NCI-H748 (cell line): ENCODE results near the gene ATG4B.

Experiments used
- DNase-seq: peaks from one replicate; lab custom pipeline; 2025; ENCODE audit not compliant: unreplicated experiment; lab: John Stamatoyannopoulos, UW

The ATG4B gene

DNA sequence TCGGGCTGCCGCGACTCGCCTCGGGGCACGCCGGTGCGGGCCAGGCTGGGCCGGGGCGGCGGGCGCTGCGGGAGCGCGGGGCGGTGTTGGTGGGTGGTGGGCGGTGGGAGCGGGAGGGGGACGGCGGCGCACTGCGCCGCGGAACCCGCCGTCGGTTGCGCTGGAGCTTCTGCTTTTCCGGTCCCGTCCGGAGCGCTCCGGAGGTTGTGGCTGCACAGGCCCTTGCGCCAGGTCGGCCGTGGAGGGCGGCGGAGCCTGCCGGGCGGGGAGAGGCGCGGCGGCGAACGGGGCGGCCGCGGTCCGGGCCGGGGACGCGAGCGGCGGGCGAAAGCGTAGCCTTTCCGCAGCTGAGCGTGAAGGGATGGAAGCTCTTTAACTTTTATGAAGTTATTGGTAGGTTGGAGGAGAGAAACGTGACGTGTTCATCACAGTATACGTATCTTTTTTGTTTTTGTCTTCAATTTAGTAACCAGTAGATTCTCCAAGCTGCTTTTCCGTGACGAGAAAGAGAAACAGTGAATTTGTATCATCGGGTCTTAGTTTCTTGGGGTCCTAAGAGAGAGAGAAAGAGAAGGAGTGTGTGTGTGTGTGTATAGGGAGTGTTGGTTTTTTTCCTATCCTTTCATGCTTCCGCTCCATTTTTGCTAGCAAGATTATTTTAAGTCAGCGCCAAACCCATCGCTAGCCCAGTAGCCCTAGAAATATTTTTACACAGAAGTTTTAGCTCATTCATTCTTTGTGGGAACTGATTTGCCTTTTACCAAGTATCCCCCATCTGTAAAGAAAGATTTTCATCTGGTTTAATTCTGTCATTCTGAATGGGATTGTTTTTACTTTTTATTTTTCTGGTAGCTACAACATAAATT lies 535 bp downstream of the ATG4B start:
- DNase-seq = peak; percentile 44

DNA sequence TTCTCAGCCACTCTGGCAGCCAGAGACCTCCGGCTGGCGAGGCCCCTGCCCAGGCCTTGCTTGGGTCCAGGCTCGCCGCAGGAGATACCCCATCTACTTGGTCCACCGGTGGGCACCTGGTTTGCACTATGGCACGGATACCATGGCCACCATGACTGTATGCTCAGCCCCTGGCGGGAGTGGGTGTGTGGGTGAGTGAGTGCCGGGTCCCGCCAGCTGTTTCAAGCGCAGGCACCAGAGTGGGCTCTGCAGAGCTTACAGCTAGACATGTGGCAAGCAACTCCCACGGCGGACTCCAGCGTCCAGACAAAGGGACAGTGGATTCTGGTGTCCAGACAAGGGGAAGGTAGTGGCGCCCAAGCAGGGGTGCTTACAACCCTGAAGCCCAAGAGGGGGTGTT lies 1.4 kb downstream of the ATG4B start:
- DNase-seq = no peak

DNA sequence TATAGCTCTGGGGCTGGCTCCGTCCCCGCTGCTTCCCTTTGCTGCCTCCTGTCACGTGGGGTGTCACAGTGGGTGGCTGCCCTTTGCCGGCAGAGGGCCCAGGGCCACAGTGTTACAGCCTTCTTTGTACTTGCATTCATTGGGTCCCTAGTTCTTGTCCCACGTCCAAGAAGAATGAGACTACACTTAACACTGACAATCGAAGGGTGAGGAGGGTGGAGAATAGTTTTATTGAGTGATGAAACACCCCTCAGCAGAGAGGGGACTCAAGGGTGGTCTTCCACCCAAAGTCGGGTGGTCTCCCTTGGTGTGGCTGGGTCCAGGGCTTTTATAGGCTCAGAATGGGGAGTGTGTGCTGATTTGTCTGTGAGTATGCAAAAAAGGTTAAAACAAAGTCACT lies 1.9 kb downstream of the ATG4B start:
- no peak for DNase-seq

DNA sequence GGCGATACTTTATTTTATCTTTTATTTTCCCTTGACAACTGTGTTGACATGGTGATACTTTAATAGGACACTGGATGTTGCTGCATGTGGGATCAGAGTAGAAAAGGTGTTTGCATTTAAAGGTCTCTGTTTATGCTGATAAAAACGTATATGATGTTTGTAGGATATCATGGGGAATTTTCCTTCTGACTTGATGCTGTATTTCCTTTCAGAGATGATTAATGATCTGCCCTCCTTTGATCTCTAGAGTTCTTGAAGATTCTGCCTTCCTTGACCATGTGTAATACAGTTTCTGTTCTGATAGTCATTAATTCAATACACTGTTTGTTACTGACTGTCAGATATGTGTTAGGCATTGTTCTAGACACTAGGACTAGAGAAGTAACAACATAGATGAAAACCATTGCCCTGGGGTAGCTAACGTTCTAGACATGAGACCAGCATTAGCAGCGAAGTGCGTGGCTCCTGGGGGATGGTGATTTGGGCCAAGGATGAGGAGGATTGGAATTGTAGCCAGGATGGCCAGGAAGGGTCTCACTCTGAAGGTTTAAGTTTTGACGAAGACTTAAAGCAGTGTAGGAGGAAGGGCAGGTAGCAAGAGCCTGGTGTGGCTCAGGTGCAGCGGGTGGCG lies 2.8 kb downstream of the ATG4B start:
- DNase-seq = no peak

DNA sequence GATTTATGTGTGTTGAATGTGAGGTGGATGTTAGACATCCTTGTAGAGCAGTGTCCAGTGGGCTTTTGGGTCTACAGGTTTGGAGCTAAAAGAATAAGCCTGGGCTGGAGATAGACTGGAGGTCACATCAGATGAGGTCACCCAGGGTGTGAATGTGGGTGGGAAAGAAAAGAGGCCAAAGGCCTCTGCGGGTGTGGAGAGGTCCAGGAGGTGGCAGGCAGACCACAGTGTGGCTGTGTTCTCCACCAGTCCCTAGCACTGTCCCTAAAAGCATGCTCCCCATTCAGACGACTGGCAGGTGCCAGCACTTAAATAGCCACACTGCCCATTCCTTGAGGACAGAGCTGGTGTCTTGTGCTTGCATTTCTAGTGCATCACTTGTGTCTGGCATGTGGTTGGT lies 4.1 kb downstream of the ATG4B start:
- no peak for DNase-seq

DNA sequence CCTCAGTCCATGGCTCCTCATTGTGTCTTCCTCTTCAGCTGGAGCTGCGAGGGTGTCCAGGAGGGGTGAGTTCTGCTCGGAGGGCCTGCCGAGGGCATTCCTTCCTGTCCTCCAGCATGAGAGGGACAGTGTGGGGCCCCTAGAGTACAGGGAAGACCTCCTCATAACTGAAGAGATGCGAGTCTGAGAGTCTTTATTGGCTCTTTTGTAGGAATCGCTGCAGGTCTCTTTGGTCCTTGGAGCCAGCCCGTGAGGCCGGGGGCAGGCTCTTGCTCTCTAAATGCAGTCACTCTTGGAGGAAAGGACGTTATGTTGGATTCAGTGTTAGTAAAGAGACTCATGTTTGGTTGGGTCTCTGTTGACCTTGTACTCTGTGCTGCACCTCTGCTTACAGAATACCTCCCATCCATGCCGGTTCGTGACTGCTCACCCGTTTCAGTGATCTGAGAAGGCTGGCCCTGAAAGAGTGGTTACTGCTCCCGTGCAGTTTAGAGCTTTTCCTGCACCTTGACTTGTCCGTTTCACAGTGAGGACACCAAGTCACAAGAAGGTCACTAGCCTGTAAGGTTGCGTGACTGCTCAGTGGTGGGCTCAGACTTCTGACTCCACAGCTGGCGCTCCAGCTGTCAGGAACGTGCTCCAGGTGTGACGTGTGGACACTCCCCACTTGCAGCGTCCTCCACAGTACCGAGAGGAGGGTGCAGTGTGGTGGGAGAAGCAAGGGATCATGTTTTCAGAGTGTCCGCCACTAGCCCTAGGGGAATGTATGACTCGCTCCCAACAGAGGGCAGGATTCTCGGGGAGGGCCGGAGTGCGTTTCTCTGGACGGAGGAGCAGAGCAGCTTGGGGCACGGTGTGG lies 7.8 kb downstream of the ATG4B start:
- DNase-seq = no peak

DNA sequence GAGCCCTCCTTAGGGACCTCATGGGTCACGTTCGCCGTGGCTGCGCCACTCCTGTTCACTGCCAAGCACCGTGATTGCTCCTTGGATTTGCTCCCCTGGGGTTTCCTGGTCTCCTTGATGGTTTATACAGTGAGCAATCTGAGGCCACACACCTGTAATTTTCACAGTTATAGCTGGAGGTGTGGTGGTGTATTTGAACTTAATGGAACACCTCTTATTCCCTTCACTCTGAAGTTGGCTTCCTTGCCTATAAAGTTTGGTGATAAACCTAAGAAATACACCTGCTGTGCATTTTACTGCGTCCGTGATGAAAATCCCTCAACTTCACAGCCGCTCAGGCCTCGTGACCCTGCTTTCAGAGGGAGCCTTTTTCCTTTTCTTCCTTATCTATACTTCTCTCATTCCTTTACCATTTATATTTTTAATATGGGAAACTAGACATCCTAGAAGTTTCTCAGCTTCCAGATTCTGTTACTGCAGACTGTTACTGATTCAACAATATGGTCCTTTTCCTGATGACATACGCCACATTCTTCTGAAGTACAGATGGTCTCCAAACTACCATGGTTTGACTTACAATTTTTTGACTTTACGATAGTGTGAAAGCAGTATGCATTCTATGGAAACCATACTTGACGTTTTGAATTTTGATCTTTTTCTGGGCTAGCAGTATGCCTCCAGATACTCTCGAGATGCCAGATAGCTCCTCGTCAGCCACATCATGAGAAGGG lies 8.6 kb downstream of the ATG4B start:
- DNase-seq = no peak

DNA sequence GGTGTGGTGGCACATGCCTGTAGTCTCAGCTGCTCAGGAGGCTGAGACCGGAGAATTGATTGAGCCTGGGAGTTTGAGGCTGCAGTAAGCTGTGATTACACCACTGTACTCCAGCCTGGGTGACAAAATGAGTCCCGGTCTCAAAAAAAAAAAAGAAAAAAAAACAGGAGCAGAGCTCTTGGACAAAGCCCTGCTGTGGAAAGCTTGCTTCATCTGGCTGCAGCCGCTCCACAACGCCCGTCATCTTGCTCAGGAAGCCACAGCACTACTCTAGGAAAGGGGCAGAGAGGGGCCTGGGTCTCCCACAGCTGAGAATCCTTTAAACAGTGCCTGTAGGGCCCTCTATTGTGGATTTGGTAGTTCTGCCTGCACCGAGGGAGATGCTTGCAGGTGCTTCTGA lies 11.0 kb downstream of the ATG4B start:
- DNase-seq = no peak

DNA sequence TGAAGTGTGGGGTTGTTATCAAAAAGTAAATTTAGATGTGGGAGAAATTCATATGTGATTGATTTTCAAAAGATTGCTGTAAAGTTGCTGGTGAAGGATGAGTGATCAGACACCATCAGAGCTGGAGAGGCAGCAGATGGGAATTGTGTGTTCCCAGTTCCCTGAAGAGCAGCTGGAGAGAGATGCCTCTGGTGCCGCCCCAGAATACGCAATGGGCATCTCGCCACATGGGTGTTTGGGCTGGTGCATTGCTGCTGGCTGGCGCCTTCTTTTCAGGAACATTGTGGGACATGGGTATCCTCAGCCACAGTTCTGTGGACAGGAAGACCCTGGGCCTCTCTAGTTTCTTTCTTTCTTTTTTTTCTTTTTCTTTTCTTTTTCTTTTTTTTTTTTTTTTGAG lies 11.9 kb downstream of the ATG4B start:
- DNase-seq = no peak

DNA sequence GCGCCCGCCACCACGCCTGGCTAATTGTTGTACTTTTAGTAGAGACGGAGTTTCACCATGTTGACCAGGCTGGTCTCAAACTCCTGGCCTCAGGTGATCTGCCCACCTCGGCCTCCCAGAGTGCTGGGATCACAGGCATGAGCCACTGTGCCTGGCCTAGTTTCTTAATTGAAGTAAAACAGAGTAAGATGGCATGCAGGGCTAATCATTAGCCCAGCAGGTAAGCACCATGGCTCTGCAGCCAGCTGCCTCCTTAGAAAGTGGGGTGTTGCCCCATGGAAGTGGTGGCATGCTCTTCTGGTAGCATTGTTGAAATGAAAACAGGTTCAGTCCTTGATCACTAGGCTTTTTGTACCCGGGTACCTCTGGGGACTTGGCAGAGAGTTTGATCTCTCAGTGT lies 12.4 kb downstream of the ATG4B start:
- no peak for DNase-seq

DNA sequence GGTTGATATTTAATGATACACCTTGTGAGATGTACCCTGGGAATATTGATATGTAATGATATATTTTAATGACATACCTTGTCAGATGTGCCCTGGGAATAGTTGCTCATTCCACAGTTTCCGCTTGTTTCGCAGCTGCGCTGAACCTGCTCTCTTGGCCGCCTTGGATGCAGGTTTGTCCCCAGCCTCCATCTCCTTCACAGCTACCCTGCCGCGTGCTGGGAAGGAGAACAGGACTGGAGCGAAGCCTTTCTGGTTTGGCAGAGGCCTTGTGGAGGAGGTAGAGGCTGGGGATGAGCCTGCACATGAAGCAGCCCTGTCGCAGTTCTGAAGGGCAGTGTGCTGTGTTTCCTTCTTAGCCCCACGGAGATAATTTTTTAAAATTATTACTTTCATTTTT lies 14.6 kb downstream of the ATG4B start:
- no peak for DNase-seq

DNA sequence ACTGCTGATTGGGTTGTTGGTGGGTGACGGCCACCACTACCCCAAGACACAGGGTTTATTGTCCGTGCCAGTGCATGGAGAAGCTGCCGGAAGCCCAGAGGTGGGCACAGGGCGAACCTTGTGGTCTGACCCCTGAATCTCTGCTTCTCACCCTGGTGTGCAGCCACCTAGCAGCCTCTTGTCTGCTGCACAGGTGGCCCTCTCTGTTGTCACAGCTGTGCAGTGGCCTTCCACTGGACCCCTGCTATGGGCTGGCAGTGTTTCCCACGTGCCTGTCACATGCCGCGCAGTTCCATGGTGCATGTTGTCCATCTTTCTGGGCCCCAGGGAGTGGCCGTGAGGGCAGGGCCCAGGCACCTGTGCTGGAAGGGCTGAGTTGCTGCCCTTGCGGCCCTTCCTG lies 15.2 kb downstream of the ATG4B start:
- no peak for DNase-seq

DNA sequence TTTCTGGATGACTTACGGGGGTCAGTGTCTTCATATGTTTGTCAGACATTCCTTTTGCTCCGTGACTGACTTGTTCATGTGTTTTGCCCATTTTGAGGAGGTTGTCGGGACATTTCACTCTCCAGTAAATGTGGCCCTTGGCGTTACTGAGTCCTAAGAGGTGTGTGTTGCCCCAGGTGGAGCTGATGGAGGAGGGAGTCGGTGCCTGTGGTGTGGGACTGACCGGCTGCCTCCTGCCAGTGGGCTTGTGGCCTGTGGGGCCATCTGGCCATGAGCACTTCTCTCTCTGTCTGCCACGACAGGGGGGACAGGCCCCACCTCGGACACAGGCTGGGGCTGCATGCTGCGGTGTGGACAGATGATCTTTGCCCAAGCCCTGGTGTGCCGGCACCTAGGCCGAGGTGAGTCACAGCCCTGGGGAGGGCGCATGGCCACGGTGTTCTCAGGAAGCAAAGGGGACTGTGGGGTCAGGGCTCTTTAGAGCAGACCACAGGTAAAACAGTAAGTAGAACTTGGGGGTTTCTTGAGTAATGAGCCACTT lies 15.8 kb downstream of the ATG4B start:
- DNase-seq = no peak

DNA sequence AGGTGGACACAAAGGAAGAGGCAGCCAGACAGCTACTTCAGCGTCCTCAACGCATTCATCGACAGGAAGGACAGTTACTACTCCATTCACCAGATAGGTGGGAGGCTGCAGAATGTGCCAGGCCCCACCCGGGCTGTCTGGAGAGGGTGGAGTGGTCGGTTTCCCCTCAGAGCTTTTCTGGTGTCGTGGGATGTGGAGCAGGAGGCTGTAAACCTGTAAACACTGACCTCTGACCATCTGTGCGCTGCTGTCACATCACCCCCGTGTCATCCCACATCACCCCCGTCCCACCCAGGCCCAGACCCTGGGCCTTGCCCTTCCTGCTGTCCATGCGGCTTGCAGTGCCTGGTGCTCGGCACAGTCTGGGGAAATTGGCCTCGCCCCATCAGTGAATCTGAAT lies 17.1 kb downstream of the ATG4B start:
- DNase-seq = no peak

DNA sequence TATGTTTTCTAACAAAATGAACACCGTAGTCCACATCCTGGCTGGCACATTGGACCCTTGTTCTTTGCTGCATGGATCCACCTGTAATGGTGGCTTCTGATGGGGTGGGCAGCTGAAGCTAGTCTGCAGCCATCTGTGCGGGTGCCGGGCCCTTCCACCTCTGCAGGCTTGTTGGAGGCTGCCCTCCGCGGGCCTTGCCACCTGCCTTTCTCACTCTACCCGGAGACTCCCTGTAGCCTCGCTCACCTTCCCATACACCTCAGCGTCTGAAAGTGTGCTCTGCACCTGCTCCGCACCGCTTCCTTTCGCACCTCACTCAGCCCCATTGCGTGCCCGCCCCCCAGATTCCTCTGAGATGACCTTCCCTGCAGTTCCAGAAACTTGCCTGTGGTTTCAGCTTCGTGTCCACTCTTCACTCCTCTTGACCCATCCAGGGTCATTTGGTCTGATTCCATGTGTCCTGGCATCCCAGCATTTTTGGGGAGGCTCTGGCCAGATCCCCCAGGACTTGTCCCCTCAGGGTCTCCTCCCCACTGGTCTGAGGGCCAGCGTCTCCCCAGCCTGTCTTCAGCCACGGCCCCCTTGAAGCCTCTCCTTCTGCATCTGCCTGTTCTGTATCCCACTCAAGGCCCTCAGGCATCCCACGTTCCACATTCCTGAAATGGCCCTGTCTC lies 18.2 kb downstream of the ATG4B start:
- no peak for DNase-seq

DNA sequence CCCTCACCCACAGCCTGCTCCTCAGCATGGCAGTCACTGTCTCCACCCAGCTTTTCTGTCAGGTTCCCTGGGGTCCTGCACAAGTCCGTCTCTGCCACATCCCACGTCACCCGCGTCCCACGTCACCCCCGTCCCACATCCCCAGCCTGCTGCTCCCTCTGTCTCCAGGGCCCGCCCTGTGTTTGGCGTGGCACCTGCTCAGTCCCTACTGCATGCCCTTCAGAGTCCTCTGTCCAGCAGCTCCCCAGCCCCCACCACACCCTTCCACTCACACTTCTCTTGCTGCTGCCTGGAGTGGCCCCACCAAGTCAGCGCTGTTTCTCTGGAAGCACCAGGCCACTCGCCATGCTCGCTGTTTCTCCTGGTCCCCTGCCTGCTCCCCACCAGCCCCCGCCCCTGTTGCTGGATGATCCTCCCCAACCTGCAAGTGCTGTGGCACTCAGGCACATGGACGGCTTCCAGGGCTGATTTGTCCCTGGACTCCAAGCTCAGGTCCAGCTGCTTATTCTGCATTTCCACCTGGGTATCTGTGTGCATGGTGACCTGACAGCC lies 18.8 kb downstream of the ATG4B start:
- no peak for DNase-seq

DNA sequence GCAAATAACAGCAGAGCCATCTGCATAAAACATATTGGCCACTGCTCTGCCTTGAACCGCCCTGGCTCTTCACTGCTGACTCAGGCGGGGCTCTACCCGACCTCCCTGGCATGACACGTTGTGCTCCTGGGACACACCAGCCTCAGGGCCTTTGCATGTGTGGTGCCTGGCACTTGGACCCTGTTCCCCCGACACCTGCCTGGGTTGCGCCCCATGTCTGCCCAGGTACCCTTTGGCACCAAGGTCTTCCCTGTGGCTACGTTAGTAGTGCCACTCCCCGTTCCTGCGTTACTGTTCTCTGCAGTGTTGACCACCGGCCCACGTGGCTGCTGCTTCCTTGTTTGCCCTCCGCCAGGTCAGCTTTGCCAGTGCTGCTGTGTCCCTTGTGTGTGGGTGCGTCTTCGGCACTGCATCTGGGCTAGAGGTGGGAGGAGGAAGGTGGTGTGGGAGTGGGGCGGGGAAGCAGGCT lies 20.3 kb downstream of the ATG4B start:
- no peak for DNase-seq

DNA sequence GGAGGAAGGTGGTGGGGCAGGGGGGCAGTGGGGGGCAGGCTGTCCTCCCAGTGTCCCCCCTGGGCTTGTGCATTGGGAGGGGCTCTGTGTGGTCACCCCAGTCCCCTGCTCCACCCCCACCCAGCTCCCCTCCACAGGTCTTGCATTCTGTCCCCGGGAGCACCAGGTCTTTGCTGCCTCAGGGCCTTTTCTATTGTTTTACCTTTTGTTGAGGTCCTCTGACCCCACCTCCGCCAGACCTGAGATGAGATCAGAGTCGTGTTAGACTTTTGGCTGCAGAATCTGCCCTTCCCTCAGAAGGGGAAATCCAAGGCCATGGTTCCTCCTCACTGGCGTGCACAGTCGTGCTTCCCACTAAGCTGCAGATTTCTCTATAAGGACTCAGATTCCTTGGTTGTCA lies 20.8 kb downstream of the ATG4B start:
- DNase-seq = no peak

DNA sequence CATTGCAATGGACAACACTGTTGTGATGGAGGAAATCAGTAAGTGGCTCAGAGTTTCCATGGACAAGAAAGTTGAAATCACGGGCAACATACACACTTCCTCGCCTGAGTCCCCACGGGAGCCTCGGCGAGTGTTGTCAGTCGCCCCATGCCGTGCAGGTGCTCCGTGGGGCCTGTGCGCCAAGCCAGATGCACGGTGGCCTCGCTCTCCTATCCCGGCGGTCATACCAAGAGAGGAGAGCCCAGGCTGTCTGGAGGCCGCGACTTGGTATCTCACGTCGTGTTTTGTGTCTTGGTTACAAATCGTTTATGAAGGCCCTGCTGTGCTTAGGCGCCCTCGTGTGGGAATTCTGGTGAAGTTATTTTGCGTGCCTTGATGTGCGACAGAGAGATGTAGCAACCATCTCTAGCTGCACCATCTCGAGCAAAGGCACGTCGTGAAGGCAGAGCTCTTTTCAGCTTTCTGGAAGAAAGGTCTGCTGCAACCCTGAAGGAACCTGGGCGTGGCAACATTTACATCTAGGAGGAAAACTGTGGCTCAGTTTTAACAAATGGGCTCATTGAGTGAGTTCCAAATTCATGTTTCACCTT lies 21.8 kb downstream of the ATG4B start:
- DNase-seq = peak; percentile 66
